ENCODE measurements around the gene ELL2. TPM values are rescaled to one million over a fixed set of nuclear protein-coding genes. Genes with fewer than 3 reads are reported as not detected.

ELL2 gene
- total RNA-seq, 1 experiment from 2014 or later: 24.4 TPM

DNA sequence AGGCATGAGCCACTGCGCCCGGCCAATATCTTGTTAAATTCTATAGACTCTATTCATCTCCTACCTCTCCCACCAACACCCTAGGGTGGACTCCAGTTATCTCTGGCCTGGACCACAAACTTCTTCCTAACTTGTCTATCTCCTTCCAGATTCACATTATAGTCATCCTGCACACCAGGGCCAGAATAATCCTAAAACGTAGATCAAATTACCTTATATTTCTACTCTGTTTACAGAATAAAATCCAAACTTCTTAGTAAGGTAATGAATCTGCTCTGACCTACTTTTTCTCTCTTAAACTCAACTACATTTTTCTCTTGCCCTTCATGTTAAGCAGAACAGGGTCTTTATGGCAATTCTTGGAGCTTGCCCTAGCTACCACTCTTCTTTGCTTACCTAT, 6.9 kb downstream of the ELL2 start:
- Mint-ChIP-seq H3K36me3 (peaks cover 5% of the 10 kb centered on the region), H3K4me1 (peaks cover 32% of the 10 kb centered on the region), H3K27ac (no peak overlapping the region), H3K27me3 (ENCODE audit: low read depth) (peaks cover 3% of the 10 kb centered on the region), H3K9me3 (peaks cover 8% of the 10 kb centered on the region), H3K4me3 (no peak overlapping the region)
- TF ChIP-seq TP53 (CRISPR knock-in tag; IDR thresholded peaks at IDR 0.05): no peak
- POLR2A ChIA-PET: no interaction called here
- DNase-seq (ENCODE audit: low spot score) (no peak), ATAC-seq (no peak)
- CTCF ChIA-PET: no interaction called here

DNA sequence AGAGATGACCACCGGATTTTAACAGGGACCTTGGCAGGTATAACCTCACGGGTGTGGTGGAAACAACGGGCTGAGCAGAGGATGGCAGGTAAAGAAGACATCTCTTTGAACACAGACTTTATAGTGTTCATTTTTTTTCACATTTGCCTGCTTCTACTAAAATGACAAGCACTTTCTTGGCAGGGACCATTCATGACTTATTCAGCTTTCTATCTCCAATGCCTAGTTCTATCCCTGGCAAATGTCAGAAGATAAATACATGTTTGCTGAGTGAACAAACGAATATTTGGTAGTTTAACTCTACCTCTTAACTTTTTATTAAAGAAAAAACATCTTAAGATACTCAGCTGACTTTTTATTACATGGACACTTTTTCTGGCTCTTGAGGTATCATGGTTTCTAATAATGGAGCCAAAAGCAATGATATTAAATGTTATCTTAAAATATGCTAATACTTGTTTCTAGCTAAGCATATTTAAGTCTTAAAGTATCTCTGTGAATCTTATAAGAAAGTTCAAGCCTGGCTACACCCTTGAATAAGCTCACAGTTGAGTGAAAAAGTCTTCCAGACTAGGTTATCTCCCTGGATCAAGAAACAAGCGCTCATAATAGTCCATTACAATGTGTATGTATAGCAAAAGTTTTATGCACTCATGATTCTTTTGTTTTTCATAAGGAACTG, 8.5 kb downstream of the ELL2 start:
- H3K9me3 Mint-ChIP-seq: peaks cover 8% of the 10 kb centered on the region
- DNase-seq (ENCODE audit: low spot score) (no peak), ATAC-seq (no peak)
- peaks cover 5% of the 10 kb centered on the region for H3K36me3 Mint-ChIP-seq
- no peak overlapping the region for H3K4me3 Mint-ChIP-seq
- CTCF ChIA-PET: no interaction called here
- POLR2A ChIA-PET: no interaction called here
- no peaks in the 10 kb centered on the region for H3K27me3 Mint-ChIP-seq (ENCODE audit: low read depth)
- H3K27ac Mint-ChIP-seq: no peak overlapping the region; the same call in 1 of the 2 replicates
- peaks cover 17% of the 10 kb centered on the region for H3K4me1 Mint-ChIP-seq
- TF ChIP-seq NFE2L1 (CRISPR knock-in tag; IDR thresholded peaks at IDR 0.05) (no peak), SP1 (CRISPR knock-in tag; conservative IDR thresholded peaks at IDR 0.05) (no peak), CREB1 (CRISPR knock-in tag; IDR thresholded peaks at IDR 0.05) (no peak), TEAD4 (CRISPR knock-in tag; IDR thresholded peaks at IDR 0.05) (no peak), TP53 (CRISPR knock-in tag; IDR thresholded peaks at IDR 0.05) (no peak), NR2C2 (CRISPR knock-in tag; IDR thresholded peaks at IDR 0.05) (no peak), NR3C1 (CRISPR knock-in tag; conservative IDR thresholded peaks at IDR 0.05; ENCODE audit: low read depth) (no peak), NR1H2 (CRISPR knock-in tag; IDR thresholded peaks at IDR 0.05) (no peak)
- TF ChIP-seq, protein P1, sequence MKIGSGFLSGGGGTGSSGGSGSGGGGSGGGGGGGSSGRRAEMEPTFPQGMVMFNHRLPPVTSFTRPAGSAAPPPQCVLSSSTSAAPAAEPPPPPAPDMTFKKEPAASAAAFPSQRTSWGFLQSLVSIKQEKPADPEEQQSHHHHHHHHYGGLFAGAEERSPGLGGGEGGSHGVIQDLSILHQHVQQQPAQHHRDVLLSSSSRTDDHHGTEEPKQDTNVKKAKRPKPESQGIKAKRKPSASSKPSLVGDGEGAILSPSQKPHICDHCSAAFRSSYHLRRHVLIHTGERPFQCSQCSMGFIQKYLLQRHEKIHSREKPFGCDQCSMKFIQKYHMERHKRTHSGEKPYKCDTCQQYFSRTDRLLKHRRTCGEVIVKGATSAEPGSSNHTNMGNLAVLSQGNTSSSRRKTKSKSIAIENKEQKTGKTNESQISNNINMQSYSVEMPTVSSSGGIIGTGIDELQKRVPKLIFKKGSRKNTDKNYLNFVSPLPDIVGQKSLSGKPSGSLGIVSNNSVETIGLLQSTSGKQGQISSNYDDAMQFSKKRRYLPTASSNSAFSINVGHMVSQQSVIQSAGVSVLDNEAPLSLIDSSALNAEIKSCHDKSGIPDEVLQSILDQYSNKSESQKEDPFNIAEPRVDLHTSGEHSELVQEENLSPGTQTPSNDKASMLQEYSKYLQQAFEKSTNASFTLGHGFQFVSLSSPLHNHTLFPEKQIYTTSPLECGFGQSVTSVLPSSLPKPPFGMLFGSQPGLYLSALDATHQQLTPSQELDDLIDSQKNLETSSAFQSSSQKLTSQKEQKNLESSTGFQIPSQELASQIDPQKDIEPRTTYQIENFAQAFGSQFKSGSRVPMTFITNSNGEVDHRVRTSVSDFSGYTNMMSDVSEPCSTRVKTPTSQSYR (CRISPR knock-in tag; IDR thresholded peaks at IDR 0.05): no peak
- TF ChIP-seq, protein P2, sequence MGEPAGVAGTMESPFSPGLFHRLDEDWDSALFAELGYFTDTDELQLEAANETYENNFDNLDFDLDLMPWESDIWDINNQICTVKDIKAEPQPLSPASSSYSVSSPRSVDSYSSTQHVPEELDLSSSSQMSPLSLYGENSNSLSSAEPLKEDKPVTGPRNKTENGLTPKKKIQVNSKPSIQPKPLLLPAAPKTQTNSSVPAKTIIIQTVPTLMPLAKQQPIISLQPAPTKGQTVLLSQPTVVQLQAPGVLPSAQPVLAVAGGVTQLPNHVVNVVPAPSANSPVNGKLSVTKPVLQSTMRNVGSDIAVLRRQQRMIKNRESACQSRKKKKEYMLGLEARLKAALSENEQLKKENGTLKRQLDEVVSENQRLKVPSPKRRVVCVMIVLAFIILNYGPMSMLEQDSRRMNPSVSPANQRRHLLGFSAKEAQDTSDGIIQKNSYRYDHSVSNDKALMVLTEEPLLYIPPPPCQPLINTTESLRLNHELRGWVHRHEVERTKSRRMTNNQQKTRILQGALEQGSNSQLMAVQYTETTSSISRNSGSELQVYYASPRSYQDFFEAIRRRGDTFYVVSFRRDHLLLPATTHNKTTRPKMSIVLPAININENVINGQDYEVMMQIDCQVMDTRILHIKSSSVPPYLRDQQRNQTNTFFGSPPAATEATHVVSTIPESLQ (CRISPR knock-in tag; IDR thresholded peaks at IDR 0.05): no peak
- TF ChIP-seq, protein P3, sequence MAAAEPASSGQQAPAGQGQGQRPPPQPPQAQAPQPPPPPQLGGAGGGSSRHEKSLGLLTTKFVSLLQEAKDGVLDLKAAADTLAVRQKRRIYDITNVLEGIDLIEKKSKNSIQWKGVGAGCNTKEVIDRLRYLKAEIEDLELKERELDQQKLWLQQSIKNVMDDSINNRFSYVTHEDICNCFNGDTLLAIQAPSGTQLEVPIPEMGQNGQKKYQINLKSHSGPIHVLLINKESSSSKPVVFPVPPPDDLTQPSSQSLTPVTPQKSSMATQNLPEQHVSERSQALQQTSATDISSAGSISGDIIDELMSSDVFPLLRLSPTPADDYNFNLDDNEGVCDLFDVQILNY (CRISPR knock-in tag; IDR thresholded peaks at IDR 0.05): no peak
- TF ChIP-seq, protein P4, sequence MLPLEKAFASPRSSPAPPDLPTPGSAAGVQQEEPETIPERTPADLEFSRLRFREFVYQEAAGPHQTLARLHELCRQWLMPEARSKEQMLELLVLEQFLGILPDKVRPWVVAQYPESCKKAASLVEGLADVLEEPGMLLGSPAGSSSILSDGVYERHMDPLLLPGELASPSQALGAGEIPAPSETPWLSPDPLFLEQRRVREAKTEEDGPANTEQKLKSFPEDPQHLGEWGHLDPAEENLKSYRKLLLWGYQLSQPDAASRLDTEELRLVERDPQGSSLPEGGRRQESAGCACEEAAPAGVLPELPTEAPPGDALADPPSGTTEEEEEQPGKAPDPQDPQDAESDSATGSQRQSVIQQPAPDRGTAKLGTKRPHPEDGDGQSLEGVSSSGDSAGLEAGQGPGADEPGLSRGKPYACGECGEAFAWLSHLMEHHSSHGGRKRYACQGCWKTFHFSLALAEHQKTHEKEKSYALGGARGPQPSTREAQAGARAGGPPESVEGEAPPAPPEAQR (CRISPR knock-in tag; IDR thresholded peaks at IDR 0.05): no peak
- TF ChIP-seq, protein P5, sequence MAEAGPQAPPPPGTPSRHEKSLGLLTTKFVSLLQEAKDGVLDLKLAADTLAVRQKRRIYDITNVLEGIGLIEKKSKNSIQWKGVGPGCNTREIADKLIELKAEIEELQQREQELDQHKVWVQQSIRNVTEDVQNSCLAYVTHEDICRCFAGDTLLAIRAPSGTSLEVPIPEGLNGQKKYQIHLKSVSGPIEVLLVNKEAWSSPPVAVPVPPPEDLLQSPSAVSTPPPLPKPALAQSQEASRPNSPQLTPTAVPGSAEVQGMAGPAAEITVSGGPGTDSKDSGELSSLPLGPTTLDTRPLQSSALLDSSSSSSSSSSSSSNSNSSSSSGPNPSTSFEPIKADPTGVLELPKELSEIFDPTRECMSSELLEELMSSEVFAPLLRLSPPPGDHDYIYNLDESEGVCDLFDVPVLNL (CRISPR knock-in tag; IDR thresholded peaks at IDR 0.05; ENCODE audit: borderline replicate concordance, low read depth): no peak
- TF ChIP-seq, protein P6, sequence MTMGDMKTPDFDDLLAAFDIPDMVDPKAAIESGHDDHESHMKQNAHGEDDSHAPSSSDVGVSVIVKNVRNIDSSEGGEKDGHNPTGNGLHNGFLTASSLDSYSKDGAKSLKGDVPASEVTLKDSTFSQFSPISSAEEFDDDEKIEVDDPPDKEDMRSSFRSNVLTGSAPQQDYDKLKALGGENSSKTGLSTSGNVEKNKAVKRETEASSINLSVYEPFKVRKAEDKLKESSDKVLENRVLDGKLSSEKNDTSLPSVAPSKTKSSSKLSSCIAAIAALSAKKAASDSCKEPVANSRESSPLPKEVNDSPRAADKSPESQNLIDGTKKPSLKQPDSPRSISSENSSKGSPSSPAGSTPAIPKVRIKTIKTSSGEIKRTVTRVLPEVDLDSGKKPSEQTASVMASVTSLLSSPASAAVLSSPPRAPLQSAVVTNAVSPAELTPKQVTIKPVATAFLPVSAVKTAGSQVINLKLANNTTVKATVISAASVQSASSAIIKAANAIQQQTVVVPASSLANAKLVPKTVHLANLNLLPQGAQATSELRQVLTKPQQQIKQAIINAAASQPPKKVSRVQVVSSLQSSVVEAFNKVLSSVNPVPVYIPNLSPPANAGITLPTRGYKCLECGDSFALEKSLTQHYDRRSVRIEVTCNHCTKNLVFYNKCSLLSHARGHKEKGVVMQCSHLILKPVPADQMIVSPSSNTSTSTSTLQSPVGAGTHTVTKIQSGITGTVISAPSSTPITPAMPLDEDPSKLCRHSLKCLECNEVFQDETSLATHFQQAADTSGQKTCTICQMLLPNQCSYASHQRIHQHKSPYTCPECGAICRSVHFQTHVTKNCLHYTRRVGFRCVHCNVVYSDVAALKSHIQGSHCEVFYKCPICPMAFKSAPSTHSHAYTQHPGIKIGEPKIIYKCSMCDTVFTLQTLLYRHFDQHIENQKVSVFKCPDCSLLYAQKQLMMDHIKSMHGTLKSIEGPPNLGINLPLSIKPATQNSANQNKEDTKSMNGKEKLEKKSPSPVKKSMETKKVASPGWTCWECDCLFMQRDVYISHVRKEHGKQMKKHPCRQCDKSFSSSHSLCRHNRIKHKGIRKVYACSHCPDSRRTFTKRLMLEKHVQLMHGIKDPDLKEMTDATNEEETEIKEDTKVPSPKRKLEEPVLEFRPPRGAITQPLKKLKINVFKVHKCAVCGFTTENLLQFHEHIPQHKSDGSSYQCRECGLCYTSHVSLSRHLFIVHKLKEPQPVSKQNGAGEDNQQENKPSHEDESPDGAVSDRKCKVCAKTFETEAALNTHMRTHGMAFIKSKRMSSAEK (CRISPR knock-in tag; IDR thresholded peaks at IDR 0.05; ENCODE audit: borderline replicate concordance): no peak
- TF ChIP-seq, protein P7, sequence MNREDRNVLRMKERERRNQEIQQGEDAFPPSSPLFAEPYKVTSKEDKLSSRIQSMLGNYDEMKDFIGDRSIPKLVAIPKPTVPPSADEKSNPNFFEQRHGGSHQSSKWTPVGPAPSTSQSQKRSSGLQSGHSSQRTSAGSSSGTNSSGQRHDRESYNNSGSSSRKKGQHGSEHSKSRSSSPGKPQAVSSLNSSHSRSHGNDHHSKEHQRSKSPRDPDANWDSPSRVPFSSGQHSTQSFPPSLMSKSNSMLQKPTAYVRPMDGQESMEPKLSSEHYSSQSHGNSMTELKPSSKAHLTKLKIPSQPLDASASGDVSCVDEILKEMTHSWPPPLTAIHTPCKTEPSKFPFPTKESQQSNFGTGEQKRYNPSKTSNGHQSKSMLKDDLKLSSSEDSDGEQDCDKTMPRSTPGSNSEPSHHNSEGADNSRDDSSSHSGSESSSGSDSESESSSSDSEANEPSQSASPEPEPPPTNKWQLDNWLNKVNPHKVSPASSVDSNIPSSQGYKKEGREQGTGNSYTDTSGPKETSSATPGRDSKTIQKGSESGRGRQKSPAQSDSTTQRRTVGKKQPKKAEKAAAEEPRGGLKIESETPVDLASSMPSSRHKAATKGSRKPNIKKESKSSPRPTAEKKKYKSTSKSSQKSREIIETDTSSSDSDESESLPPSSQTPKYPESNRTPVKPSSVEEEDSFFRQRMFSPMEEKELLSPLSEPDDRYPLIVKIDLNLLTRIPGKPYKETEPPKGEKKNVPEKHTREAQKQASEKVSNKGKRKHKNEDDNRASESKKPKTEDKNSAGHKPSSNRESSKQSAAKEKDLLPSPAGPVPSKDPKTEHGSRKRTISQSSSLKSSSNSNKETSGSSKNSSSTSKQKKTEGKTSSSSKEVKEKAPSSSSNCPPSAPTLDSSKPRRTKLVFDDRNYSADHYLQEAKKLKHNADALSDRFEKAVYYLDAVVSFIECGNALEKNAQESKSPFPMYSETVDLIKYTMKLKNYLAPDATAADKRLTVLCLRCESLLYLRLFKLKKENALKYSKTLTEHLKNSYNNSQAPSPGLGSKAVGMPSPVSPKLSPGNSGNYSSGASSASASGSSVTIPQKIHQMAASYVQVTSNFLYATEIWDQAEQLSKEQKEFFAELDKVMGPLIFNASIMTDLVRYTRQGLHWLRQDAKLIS (CRISPR knock-in tag; IDR thresholded peaks at IDR 0.05; ENCODE audit: borderline replicate concordance): no peak
